HG03565 (cell line): ENCODE results near the gene SRRM5.
"Not testable (repeated sequence)": the region's sequence is repeated elsewhere in the genome, so short reads cannot be mapped to it uniquely, and the experiment has no call there.

ENCODE experiments used
- ATAC-seq: cut with Tn5 transposase; IDR thresholded peaks from one replicate; pipeline ENCODE4 v1.9.1; 2021; ENCODE audit warnings: mild to moderate bottlenecking, moderate library complexity; ENCODE audit not compliant: unreplicated experiment

Gene SRRM5

GRCh38 chr19:43591904-43592772, 19.8 kb upstream of the SRRM5 start:
- no peak for ATAC-seq

- ATAC-seq = no peak
Measured at GRCh38 chr19:43592800-43593350, 19.0 kb upstream of the SRRM5 start.

- no peak for ATAC-seq
Measured at GRCh38 chr19:43594081-43594697, 17.7 kb upstream of the SRRM5 start.

GRCh38 chr19:43594710-43595604, 16.9 kb upstream of the SRRM5 start:
- peak; percentile 23 for ATAC-seq

- no peak for ATAC-seq
Measured at GRCh38 chr19:43595605-43595998, 16.3 kb upstream of the SRRM5 start.

- ATAC-seq = peak; percentile 71
Measured at GRCh38 chr19:43595999-43596841, 15.7 kb upstream of the SRRM5 start, which contains the start of the genes IRGQ and ZNF576. Gene IRGQ, minus strand, starts transcription at chr19:43596134. Its CDS starts 796 bp downstream, at chr19:43595338. Gene ZNF576, plus strand, starts transcription at chr19:43596595. Its CDS starts 514 bp downstream, at chr19:43597109.

- ATAC-seq = no peak
Measured at GRCh38 chr19:43596842-43597461, 14.9 kb upstream of the SRRM5 start.

GRCh38 chr19:43597876-43598275, 14.0 kb upstream of the SRRM5 start:
- ATAC-seq = no peak

GRCh38 chr19:43598445-43599240, 13.2 kb upstream of the SRRM5 start:
- no peak for ATAC-seq

GRCh38 chr19:43599635-43600295, 12.1 kb upstream of the SRRM5 start:
- no peak for ATAC-seq

GRCh38 chr19:43600326-43600725, 11.6 kb upstream of the SRRM5 start:
- not testable (repeated sequence) for ATAC-seq

GRCh38 chr19:43605875-43606568, 5.9 kb upstream of the SRRM5 start:
- no peak for ATAC-seq

- ATAC-seq = no peak
Measured at GRCh38 chr19:43606569-43607229, 5.2 kb upstream of the SRRM5 start.

GRCh38 chr19:43607238-43608205, 4.4 kb upstream of the SRRM5 start:
- ATAC-seq = no peak

- no peak for ATAC-seq
Measured at GRCh38 chr19:43609872-43610271, 2.0 kb upstream of the SRRM5 start.

GRCh38 chr19:43610493-43610892, 1.4 kb upstream of the SRRM5 start:
- ATAC-seq = no peak
